ENCODE results near the gene TPRKB. TPM values are rescaled to one million over a fixed set of nuclear protein-coding genes. Genes with fewer than 3 reads are reported as not detected.
"Not testable (repeated sequence)": the region's sequence is repeated elsewhere in the genome, so short reads cannot be mapped to it uniquely, and the experiment has no call there.

The TPRKB gene
- total RNA-seq, 1 donor from 2014 or later: 30.6 TPM

DNA sequence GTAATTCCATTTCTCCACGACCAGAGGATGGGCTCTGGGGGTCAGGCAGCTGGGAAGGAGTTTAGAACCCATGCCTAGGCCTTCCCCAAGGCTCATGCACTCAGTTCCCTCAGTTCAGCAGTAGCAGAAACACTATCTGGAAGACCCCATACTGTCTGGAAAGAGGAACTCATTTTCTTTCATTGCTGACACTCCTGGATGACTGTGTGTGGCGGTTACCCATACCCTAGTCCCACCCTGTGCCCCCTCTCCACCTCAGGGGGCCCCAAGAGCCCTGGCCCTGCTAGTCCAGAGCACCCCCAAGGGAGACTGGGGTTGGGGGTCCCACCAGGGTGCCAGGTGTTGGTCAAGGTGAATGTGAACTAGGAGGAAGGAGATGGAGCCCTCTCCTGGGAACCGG, 29.5 kb downstream of the TPRKB start:
- no peak for DNase-seq
- Histone ChIP-seq H3K27me3 (ENCODE audit: low read depth) (no peaks in the 10 kb centered on the region), H3K4me1 (no peaks in the 10 kb centered on the region), H3K9me3 (replicated peaks) (no peaks in the 10 kb centered on the region), H3K4me3 (no peak overlapping the region), H3K36me3 (no peaks in the 10 kb centered on the region), H3K27ac (replicated peaks) (no peak overlapping the region)
- TF ChIP-seq, protein P1, sequence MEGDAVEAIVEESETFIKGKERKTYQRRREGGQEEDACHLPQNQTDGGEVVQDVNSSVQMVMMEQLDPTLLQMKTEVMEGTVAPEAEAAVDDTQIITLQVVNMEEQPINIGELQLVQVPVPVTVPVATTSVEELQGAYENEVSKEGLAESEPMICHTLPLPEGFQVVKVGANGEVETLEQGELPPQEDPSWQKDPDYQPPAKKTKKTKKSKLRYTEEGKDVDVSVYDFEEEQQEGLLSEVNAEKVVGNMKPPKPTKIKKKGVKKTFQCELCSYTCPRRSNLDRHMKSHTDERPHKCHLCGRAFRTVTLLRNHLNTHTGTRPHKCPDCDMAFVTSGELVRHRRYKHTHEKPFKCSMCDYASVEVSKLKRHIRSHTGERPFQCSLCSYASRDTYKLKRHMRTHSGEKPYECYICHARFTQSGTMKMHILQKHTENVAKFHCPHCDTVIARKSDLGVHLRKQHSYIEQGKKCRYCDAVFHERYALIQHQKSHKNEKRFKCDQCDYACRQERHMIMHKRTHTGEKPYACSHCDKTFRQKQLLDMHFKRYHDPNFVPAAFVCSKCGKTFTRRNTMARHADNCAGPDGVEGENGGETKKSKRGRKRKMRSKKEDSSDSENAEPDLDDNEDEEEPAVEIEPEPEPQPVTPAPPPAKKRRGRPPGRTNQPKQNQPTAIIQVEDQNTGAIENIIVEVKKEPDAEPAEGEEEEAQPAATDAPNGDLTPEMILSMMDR (IDR thresholded peaks at IDR 0.05; ENCODE audit: borderline replicate concordance): no peak
- intact Hi-C loops (cut with micrococcal nuclease): no loop called here

DNA sequence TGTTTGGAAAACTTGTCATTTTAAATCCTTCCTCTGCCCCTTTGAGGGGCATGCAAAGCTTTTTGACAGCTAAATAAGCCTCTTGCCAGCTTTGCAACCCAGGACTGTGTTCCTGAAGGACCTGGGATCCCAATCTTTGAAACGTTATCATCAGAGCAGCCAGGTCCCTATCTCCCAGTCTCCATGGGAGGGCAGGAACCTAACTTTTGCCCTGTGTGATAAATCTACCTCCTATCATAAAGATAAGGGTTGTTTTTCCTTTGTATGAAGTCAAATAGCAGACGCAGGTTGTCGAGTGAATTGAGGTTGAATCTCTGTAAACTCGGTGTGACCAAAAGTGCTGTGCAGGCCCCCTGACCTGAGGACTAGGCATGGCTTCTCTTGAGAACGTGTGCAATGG, 30.1 kb downstream of the TPRKB start:
- Histone ChIP-seq H3K36me3 (no peaks in the 10 kb centered on the region), H3K4me3 (no peak overlapping the region), H3K27me3 (ENCODE audit: low read depth) (no peaks in the 10 kb centered on the region), H3K4me1 (peaks cover 2% of the 10 kb centered on the region), H3K9me3 (replicated peaks) (no peaks in the 10 kb centered on the region), H3K27ac (replicated peaks) (no peak overlapping the region)
- intact Hi-C loops (cut with micrococcal nuclease): no loop called here
- DNase-seq: no peak
- TF ChIP-seq, protein P1 (IDR thresholded peaks at IDR 0.05; ENCODE audit: borderline replicate concordance): no peak

DNA sequence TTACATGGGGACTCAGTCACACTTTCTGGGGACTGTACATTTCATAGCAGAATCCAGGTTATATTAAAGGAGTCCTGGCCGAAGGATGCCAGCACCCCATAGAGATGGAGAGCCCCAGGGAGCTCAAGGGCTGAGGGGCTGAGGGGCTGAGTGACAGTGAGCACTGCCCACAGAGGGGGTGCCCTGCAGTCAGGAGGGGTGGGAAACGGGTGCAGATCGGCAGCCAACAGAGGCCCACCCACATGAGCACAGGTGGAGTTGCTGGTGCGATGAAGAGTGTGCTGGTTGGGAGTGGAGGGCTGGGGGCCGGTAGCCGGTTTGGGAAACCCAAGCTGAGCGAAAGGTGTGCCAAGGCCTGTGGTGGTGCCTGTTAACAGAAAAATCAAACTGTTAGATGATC, 32.1 kb downstream of the TPRKB start:
- no peak for DNase-seq
- intact Hi-C loops (cut with micrococcal nuclease): no loop called here
- TF ChIP-seq, protein P1 (IDR thresholded peaks at IDR 0.05; ENCODE audit: borderline replicate concordance): no peak
- no peak overlapping the region for H3K27ac ChIP-seq (replicated peaks)
- no peaks in the 10 kb centered on the region for H3K9me3 ChIP-seq (replicated peaks)
- peaks cover 8% of the 10 kb centered on the region for H3K4me1 ChIP-seq
- no peaks in the 10 kb centered on the region for H3K36me3 ChIP-seq
- H3K4me3 ChIP-seq: no peak overlapping the region
- no peaks in the 10 kb centered on the region for H3K27me3 ChIP-seq (ENCODE audit: low read depth)

DNA sequence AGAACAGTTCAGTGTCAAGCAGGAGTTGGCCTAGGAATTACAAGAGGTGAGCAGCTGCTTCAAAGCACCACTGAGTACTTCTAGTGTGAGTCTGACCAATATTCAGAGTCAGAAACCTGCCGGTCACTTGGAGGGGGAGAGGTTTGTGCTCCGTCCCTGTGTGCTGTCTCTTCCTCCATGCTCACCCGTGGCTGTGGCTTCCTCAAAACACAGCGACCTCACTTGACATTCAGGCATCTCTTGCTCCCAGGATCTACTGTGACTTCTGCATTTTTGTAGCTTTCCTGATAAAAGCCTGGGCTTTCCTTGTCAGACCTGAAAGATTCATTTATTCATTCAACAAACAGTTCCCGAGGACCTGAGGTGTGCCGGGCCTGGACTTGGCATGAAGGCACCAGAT, 32.9 kb downstream of the TPRKB start:
- no peak overlapping the region for H3K27ac ChIP-seq (replicated peaks)
- DNase-seq: no peak
- H3K9me3 ChIP-seq (replicated peaks): no peaks in the 10 kb centered on the region
- intact Hi-C loops (cut with micrococcal nuclease): no loop called here
- no peaks in the 10 kb centered on the region for H3K27me3 ChIP-seq (ENCODE audit: low read depth)
- TF ChIP-seq, protein P1 (IDR thresholded peaks at IDR 0.05; ENCODE audit: borderline replicate concordance): no peak
- peaks cover 8% of the 10 kb centered on the region for H3K4me1 ChIP-seq
- no peak overlapping the region for H3K4me3 ChIP-seq
- H3K36me3 ChIP-seq: no peaks in the 10 kb centered on the region

DNA sequence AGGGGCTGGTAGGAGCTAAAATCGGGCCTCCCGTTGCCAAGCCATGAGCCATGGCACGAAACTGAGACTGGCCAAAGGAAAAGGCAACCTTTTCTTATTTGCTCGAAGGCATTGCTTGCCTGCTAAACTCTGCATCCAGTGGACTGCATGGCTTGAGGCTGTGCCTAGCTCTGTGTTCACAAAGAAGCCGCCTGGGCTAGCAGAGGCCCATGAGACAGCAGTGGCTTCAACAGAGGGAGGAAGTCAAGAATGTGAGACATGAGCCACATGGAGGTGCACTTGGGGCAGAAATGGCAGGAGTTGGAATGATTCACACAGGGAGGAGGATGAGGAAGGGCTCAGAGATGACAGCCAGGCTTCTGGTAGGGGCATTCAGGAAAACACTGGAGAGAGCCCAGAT, 33.5 kb downstream of the TPRKB start:
- DNase-seq: no peak
- intact Hi-C loops (cut with micrococcal nuclease): no loop called here
- H3K9me3 ChIP-seq (replicated peaks): no peaks in the 10 kb centered on the region
- no peak overlapping the region for H3K27ac ChIP-seq (replicated peaks)
- TF ChIP-seq, protein P1 (IDR thresholded peaks at IDR 0.05; ENCODE audit: borderline replicate concordance): no peak
- H3K4me3 ChIP-seq: no peak overlapping the region
- H3K4me1 ChIP-seq: peaks cover 8% of the 10 kb centered on the region
- H3K27me3 ChIP-seq (ENCODE audit: low read depth): no peaks in the 10 kb centered on the region
- no peaks in the 10 kb centered on the region for H3K36me3 ChIP-seq

DNA sequence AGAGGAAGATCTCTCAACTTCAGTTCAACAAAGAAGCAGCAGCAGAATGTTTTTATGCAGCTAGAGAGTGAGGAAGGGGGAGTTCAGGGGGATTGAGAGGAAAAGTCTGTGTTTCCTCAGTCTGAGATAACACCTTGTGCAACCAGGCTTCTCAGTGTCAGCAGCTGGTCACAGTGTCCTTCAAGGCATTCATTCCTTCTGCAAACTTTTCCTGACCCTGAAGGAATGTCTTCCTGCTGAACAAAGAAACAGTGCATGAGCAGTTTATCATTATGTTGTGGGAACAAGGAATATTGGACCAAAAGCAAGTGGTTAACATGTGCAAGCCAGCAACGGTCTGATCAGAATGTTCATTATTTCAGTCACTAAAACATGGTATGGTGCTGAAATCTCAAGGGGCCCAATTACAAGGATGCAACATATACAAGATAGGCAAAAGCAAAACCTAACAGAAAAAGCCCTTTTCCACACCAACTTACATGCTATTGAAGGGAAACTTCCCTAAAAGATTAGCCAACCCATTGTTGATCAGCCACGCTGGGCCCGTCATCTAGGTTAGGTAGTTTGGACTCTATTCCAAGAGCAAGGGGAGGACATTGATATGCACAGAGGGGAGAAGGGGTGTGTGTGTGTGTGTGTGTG, 34.2 kb downstream of the TPRKB start:
- H3K9me3 ChIP-seq (replicated peaks); H3K4me1 ChIP-seq; H3K36me3 ChIP-seq; H3K27me3 ChIP-seq (ENCODE audit: low read depth); DNase-seq; H3K27ac ChIP-seq (replicated peaks); intact Hi-C loops (cut with micrococcal nuclease); H3K4me3 ChIP-seq: not testable (repeated sequence)

Measured in left ventricle myocardium inferior (tissue), 1 donor.